ENCODE data around the gene LTBP1. TPM values are rescaled to one million over a fixed set of nuclear protein-coding genes. Genes with fewer than 3 reads are reported as not detected.

LTBP1 gene
- total RNA-seq, 1 experiment from 2014 or later: 28.5 TPM

GRCh38 chr2:32963941-32964340 is 17.2 kb downstream of the LTBP1 start:
- H2BK5ac ChIP-seq (ENCODE audit: insufficient read length, low read length): no peak overlapping the region
- H2BK20ac ChIP-seq (ENCODE audit: low read depth, low read length, poor library complexity, severe bottlenecking): no peak overlapping the region
- no peak overlapping the region for H2AK5ac ChIP-seq (ENCODE audit: insufficient read length, low read length)
- no peak overlapping the region for H4K5ac ChIP-seq (ENCODE audit: insufficient read length, low read depth, low read length)
- H4K8ac ChIP-seq (replicated peaks; ENCODE audit: insufficient read length, low read depth, low read length): no peak overlapping the region
- Mint-ChIP-seq H3K27me3 (ENCODE audit: low read depth) (no peaks in the 10 kb centered on the region), H3K36me3 (ENCODE audit: insufficient read depth in 1 of 3, low read depth in 3 of 3) (no peaks in the 10 kb centered on the region), H3K27ac (no peak overlapping the region), H3K4me3 (no peak overlapping the region), H3K9me3 (no peaks in the 10 kb centered on the region; a peak in 1 of 5 replicates), H3K4me1 (peaks cover 2 to 6% of the 10 kb centered on the region in 2 experiments; a peak in 3 of 4 replicates)
- H3K27ac ChIP-seq (ENCODE audit: insufficient read length, low read depth, low read length): no peak overlapping the region
- H3K4me2 ChIP-seq (ENCODE audit: insufficient read depth, insufficient read length, low read length): no peak overlapping the region
- no peaks in the 10 kb centered on the region for H3K9me3 ChIP-seq (ENCODE audit: control insufficient read depth, low read depth, low read length)
- H2BK120ac ChIP-seq (ENCODE audit: low read depth, low read length, poor library complexity, severe bottlenecking): no peak overlapping the region
- H4K20me1 ChIP-seq (ENCODE audit: control insufficient read depth, insufficient read depth, insufficient read length): no peaks in the 10 kb centered on the region
- H2AFZ ChIP-seq (ENCODE audit: low read length): no peak overlapping the region
- H3K79me1 ChIP-seq (ENCODE audit: insufficient read depth, low read depth, low read length, poor library complexity, severe bottlenecking): no peaks in the 10 kb centered on the region
- H3K14ac ChIP-seq (ENCODE audit: insufficient read depth, low read length): no peak overlapping the region
- no peaks in the 10 kb centered on the region for H3K79me2 ChIP-seq (ENCODE audit: insufficient read depth, low read length)
- no peak for DNase-seq
- H4K91ac ChIP-seq (ENCODE audit: insufficient read length, low read depth, low read length): no peak overlapping the region
- no peak overlapping the region for H2BK12ac ChIP-seq (ENCODE audit: insufficient read length, low read depth, low read length)
- H3T11ph ChIP-seq (ENCODE audit: low read length): no peak overlapping the region
- no peak overlapping the region for H3K4ac ChIP-seq (ENCODE audit: low read depth, low read length)
- H3K9ac ChIP-seq (ENCODE audit: extremely low read depth, insufficient read length, low read length): no peak overlapping the region
- no CpG with 5 or more reads among the region's 3 CpGs for WGBS (ENCODE audit: extremely low coverage, insufficient read length, low lambda C conversion rate)
- no peak overlapping the region for H3K56ac ChIP-seq (ENCODE audit: insufficient read length, low read depth, low read length)
- H3K23me2 ChIP-seq (ENCODE audit: insufficient read length, low read depth, low read length, poor library complexity, severe bottlenecking): no peaks in the 10 kb centered on the region
- no peak overlapping the region for H2BK15ac ChIP-seq (ENCODE audit: low read depth, low read length)
- no peaks in the 10 kb centered on the region for H3K27me3 ChIP-seq (ENCODE audit: insufficient read depth, low read length)
- TF ChIP-seq CTCF (conservative IDR thresholded peaks at IDR 0.05): no peak
- no peak overlapping the region for H3K18ac ChIP-seq (ENCODE audit: insufficient read length, low read depth, low read length)
- H3K23ac ChIP-seq (ENCODE audit: insufficient read length, low read depth, low read length): no peak overlapping the region
- no peaks in the 10 kb centered on the region for H3K4me1 ChIP-seq (ENCODE audit: insufficient read depth, low read length)
